ENCODE results near the gene PID1. TPM values are rescaled to one million over a fixed set of nuclear protein-coding genes. Genes with fewer than 3 reads are reported as not detected.

The PID1 gene
- total RNA-seq, 2 donors from 2014 or later, result 0.55 to 1.6 TPM

DNA sequence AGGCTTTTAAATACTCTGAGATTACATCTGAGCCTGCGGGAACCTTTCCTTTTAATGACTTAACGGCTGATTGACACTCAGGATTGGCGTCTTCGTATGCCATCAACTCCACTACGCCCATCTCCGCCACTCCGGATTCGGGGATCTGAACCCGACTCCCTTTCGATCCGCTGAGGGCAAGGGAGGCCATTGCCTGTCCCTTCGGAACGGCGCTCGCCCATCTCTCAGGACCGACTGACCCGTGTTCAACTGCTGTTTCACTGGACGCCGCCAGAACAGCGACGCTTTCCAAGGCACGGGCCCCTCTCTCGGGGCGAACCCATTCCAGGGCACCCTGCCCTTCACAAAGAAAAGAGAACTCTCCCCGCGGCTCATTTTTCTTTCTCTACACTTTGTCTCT is 90.4 kb downstream of the PID1 start:
- H3K4me1 Mint-ChIP-seq, result no peaks in the 10 kb centered on the region
- no peak overlapping the region for H3K9ac ChIP-seq (ENCODE audit: extremely low read depth, low read length, poor library complexity, severe bottlenecking)
- no peaks in the 10 kb centered on the region for H3K36me3 Mint-ChIP-seq (ENCODE audit: low read depth)
- no peaks in the 10 kb centered on the region for H3K9me3 ChIP-seq (ENCODE audit: control insufficient read depth, low read length)
- H3K4me1 ChIP-seq (ENCODE audit: control insufficient read depth, insufficient read depth, low read length), result no peaks in the 10 kb centered on the region
- WGBS, 2 experiments (ENCODE audit: insufficient coverage in 1 of 2, insufficient read length in 1 of 2), result 92 to 96% methylated on average over 24 to 26 of the region's 26 CpGs
- H3K27me3 Mint-ChIP-seq (ENCODE audit: insufficient read depth), result no peaks in the 10 kb centered on the region
- no peak overlapping the region for H3K27ac ChIP-seq (ENCODE audit: low read depth, low read length)
- H3K36me3 ChIP-seq (ENCODE audit: control insufficient read depth, insufficient read depth, low read length), result no peaks in the 10 kb centered on the region
- H3K4me3 Mint-ChIP-seq, result no peak overlapping the region
- H3K27ac Mint-ChIP-seq, result no peak overlapping the region
- peaks cover 6% of the 10 kb centered on the region for H3K9me3 Mint-ChIP-seq
- no peaks in the 10 kb centered on the region for H3K27me3 ChIP-seq (ENCODE audit: control insufficient read depth, insufficient read depth, low read length, poor library complexity, severe bottlenecking)
- TF ChIP-seq, protein P1, sequence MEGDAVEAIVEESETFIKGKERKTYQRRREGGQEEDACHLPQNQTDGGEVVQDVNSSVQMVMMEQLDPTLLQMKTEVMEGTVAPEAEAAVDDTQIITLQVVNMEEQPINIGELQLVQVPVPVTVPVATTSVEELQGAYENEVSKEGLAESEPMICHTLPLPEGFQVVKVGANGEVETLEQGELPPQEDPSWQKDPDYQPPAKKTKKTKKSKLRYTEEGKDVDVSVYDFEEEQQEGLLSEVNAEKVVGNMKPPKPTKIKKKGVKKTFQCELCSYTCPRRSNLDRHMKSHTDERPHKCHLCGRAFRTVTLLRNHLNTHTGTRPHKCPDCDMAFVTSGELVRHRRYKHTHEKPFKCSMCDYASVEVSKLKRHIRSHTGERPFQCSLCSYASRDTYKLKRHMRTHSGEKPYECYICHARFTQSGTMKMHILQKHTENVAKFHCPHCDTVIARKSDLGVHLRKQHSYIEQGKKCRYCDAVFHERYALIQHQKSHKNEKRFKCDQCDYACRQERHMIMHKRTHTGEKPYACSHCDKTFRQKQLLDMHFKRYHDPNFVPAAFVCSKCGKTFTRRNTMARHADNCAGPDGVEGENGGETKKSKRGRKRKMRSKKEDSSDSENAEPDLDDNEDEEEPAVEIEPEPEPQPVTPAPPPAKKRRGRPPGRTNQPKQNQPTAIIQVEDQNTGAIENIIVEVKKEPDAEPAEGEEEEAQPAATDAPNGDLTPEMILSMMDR (conservative IDR thresholded peaks at IDR 0.05), result no peak
- H3K4me3 ChIP-seq (ENCODE audit: low read length), result no peak overlapping the region
- no peak for DNase-seq

DNA sequence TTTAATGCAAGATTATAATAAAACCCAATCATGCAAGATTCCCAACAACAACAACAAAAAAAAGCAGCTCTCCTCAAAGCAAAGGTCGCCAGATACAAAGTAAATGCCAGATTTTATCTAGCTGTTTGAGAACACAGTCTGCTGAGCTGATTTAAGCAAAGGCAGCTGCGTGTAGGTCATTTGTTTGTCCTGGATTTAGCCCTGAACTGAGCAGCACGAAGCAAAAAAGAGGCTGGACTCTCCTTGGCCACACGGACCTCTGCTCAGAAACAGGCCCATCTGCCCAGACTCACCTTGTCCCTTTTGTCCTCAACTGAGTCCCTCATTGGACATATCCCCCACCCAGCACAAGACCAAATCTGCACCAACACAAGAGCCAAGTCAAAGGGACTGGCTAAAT is 91.5 kb downstream of the PID1 start:
- H3K4me3 Mint-ChIP-seq, result no peak overlapping the region
- Histone ChIP-seq H3K9ac (ENCODE audit: extremely low read depth, low read length, poor library complexity, severe bottlenecking) (no peak overlapping the region), H3K27ac (ENCODE audit: low read depth, low read length) (no peak overlapping the region), H3K36me3 (ENCODE audit: control insufficient read depth, insufficient read depth, low read length) (no peaks in the 10 kb centered on the region), H3K9me3 (ENCODE audit: control insufficient read depth, low read length) (no peaks in the 10 kb centered on the region), H3K27me3 (ENCODE audit: control insufficient read depth, insufficient read depth, low read length, poor library complexity, severe bottlenecking) (no peaks in the 10 kb centered on the region), H3K4me3 (ENCODE audit: low read length) (no peak overlapping the region), H3K4me1 (ENCODE audit: control insufficient read depth, insufficient read depth, low read length) (no peaks in the 10 kb centered on the region)
- no peaks in the 10 kb centered on the region for H3K4me1 Mint-ChIP-seq
- WGBS, 2 experiments (ENCODE audit: insufficient coverage in 1 of 2, insufficient read length in 1 of 2), result 79 to 83% methylated on average over 2 to 4 of the region's 4 CpGs
- H3K9me3 Mint-ChIP-seq, result no peaks in the 10 kb centered on the region
- DNase-seq, result no peak
- H3K36me3 Mint-ChIP-seq (ENCODE audit: low read depth), result no peaks in the 10 kb centered on the region
- TF ChIP-seq, protein P1 (conservative IDR thresholded peaks at IDR 0.05), result no peak
- no peaks in the 10 kb centered on the region for H3K27me3 Mint-ChIP-seq (ENCODE audit: insufficient read depth)
- no peak overlapping the region for H3K27ac Mint-ChIP-seq

DNA sequence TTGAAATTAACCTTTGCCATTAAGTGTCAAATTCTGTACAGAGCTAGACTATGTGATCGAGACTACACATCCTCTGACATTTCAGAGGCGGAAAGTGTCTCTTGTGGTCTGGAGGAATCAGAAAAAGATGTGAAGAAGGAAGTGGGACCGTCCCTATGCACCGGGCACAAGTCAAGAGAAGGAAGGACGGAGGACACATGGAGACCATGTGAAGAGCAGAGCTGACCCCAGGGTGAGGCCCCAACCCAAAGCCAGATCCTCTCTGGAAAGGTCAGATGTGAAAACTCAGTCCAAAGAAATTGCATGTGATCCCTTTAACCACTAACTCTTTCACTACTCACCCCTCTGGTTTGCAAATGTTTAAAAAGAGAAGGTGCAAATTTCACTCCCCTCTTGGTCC is 92.4 kb downstream of the PID1 start:
- no peaks in the 10 kb centered on the region for H3K4me1 ChIP-seq (ENCODE audit: control insufficient read depth, insufficient read depth, low read length)
- no peaks in the 10 kb centered on the region for H3K9me3 ChIP-seq (ENCODE audit: control insufficient read depth, low read length)
- no peak overlapping the region for H3K27ac ChIP-seq (ENCODE audit: low read depth, low read length)
- H3K4me1 Mint-ChIP-seq, result no peaks in the 10 kb centered on the region
- no peaks in the 10 kb centered on the region for H3K9me3 Mint-ChIP-seq
- H3K4me3 ChIP-seq (ENCODE audit: low read length), result no peak overlapping the region
- DNase-seq, result no peak
- 92 to 96% methylated on average over 5 of the region's 5 CpGs for WGBS, 2 experiments (ENCODE audit: insufficient coverage in 1 of 2, insufficient read length in 1 of 2)
- no peak overlapping the region for H3K9ac ChIP-seq (ENCODE audit: extremely low read depth, low read length, poor library complexity, severe bottlenecking)
- no peaks in the 10 kb centered on the region for H3K27me3 Mint-ChIP-seq (ENCODE audit: insufficient read depth)
- TF ChIP-seq, protein P1 (conservative IDR thresholded peaks at IDR 0.05), result no peak
- H3K36me3 Mint-ChIP-seq (ENCODE audit: low read depth), result no peaks in the 10 kb centered on the region
- no peaks in the 10 kb centered on the region for H3K36me3 ChIP-seq (ENCODE audit: control insufficient read depth, insufficient read depth, low read length)
- no peak overlapping the region for H3K27ac Mint-ChIP-seq
- no peak overlapping the region for H3K4me3 Mint-ChIP-seq
- no peaks in the 10 kb centered on the region for H3K27me3 ChIP-seq (ENCODE audit: control insufficient read depth, insufficient read depth, low read length, poor library complexity, severe bottlenecking)

Data from endodermal cell (in vitro differentiated cells).